ENCODE results near the gene GPR149.

DNA sequence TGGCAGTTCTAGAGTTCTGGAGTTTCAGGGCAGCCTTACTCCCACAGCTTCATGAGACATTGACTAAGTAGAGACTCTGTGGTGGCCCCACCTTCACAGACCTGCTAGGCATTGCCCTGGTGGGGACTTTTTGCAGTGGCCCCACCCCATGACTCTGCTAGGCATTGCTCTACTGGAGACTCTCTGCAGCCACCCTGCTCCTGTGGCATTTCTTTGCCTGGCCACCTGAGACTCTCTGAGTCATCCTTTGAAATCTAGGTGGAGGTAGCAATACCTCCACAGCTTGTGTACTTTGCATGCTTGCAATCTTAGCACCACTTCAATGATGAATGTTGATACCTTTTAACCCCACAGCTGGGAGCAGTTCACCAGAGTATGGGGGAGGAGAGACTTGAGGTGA lies 65.1 kb downstream of the GPR149 start:
- TF ChIP-seq CTCF (IDR thresholded peaks at IDR 0.05): no peak
- no peak for TF ChIP-seq POLR2A (IDR thresholded peaks at IDR 0.05)
